Fibroblast of lung (primary cell): ENCODE results near the gene IL4I1. TPM values are rescaled to one million over a fixed set of nuclear protein-coding genes. Genes with fewer than 3 reads are reported as not detected.

ENCODE experiments used
- DNase-seq, 2 donors: peaks; one replicate each; pipeline versions ENCODE4 v3.0.0 to v3.0.0-alpha.2; 2010; ENCODE audit warnings: low read depth in 2 of 2
- H2AFZ ChIP-seq: 2 replicates; pipeline ENCODE4 v1.5.1; 2012; ENCODE audit warnings: low read length, control low read depth, inconsistent platforms
- H3K27ac ChIP-seq: 2 replicates; pipeline ENCODE4 v1.5.1; 2011; ENCODE audit warnings: low read length, control low read depth; ENCODE audit not compliant: insufficient read depth
- H3K27me3 ChIP-seq: 2 replicates; pipeline ENCODE4 v1.5.1; 2011; ENCODE audit warnings: mild to moderate bottlenecking, low read length; ENCODE audit not compliant: control insufficient read depth, insufficient read depth
- H3K36me3 ChIP-seq: 2 replicates; pipeline ENCODE4 v1.5.1; 2011; ENCODE audit warnings: low read length; ENCODE audit not compliant: control insufficient read depth, insufficient read depth
- H3K4me1 ChIP-seq: 2 replicates; pipeline ENCODE4 v1.5.1; 2011; ENCODE audit warnings: low read length; ENCODE audit not compliant: control insufficient read depth, insufficient read depth; ENCODE audit errors: extremely low read depth
- H3K4me2 ChIP-seq: 2 replicates; pipeline ENCODE4 v1.5.1; 2011; ENCODE audit warnings: low read length, control low read depth; ENCODE audit not compliant: insufficient read depth; ENCODE audit errors: extremely low read depth
- H3K4me3 ChIP-seq, 4 experiments: fragments of 200-600 bp in 1 of 4; sonication (generic) in 1 of 4; replicated peaks in 1 of 4; 2 replicates each; pipeline ENCODE4 v1.5.1; 2011 to 2016; ENCODE audit warnings: low read length in 4 of 4, low read depth in 3 of 4, mild to moderate bottlenecking in 3 of 4, control low read depth in 2 of 4, inconsistent platforms in 1 of 4, mixed read lengths in 1 of 4; ENCODE audit not compliant: insufficient read depth in 1 of 4; ENCODE audit errors: control extremely low read depth in 1 of 4
- H3K79me2 ChIP-seq: 2 replicates; pipeline ENCODE4 v1.5.1; 2012; ENCODE audit warnings: mild to moderate bottlenecking, low read length, inconsistent platforms; ENCODE audit not compliant: control insufficient read depth, insufficient read depth
- H3K9ac ChIP-seq: 2 replicates; pipeline ENCODE4 v1.5.1; 2011; ENCODE audit warnings: mild to moderate bottlenecking, low read length, control low read depth; ENCODE audit not compliant: insufficient read depth
- H3K9me3 ChIP-seq: 2 replicates; pipeline ENCODE4 v1.5.1; 2012; ENCODE audit warnings: low read depth, low read length; ENCODE audit not compliant: control insufficient read depth, insufficient read depth
- H4K20me1 ChIP-seq: 2 replicates; pipeline ENCODE4 v1.5.1; 2011; ENCODE audit warnings: low read length; ENCODE audit not compliant: control insufficient read depth, insufficient read depth; ENCODE audit errors: extremely low read depth
- EZH2 ChIP-seq: IDR thresholded peaks from 2 replicates; pipeline ENCODE4 v1.5.1; 2012; ENCODE audit warnings: low read length, control low read depth, mild to moderate bottlenecking; ENCODE audit errors: missing control alignments
- polyA plus RNA-seq, 2 donors: library from polyadenylated mRNA; depleted of rRNA in 1 of 2; stranded (reverse) in 1 of 2; unstranded in 1 of 2; fragments of >200 nt; gene quantifications; 2 replicates each; pipeline ENCODE4 v1.2.1, GENCODE V29; 2011 to 2012; ENCODE audit warnings: missing spikeins in 1 of 2
- total RNA-seq: library from RNA; depleted of rRNA; stranded (reverse); fragments of >200 nt; gene quantifications from 2 replicates; pipeline ENCODE4 v1.2.1, GENCODE V29; 2014
- TF ChIP-seq, protein P1 (sequence below), 2 donors: IDR thresholded peaks in 1 of 2; conservative IDR thresholded peaks in 1 of 2; 1 replicate in 1 of 2; 2 replicates in 1 of 2; pipeline ENCODE4 v1.5.1; 2011 to 2012; ENCODE audit warnings: low read length in 2 of 2, control low read depth in 1 of 2, inconsistent platforms in 1 of 2, low read depth in 1 of 2, mild to moderate bottlenecking in 1 of 2

Gene IL4I1
- total and polyA plus RNA-seq, 2 donors (not counting 1 experiment from before 2014, with no cell fraction given) = 0.09 to 1.2 TPM

DNA sequence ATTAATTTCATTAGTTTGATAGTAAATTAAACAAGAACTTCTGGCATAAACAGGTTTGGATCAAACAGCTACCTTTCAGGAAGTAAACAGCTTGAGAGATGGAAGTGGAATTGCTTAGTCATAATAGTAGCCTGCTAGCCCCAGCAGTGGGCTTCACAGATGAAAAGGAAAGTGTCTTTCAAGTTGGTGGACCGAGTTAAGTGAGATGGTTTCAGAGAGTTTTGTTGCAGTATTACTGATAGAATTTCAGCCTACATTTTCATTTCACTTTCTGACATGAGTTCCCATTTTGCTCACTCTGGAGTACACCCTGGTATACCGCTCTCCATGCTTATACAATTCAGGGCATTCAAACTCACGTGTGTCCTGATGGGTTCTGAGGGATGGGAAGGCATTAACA is 47.7 kb downstream of the IL4I1 start:
- Histone ChIP-seq H2AFZ (no peak overlapping the region), H3K27me3 (no peaks in the 10 kb centered on the region), H3K79me2 (peaks cover 17% of the 10 kb centered on the region), H3K4me1 (peaks cover 10% of the 10 kb centered on the region), H3K27ac (no peak overlapping the region), H3K4me3 (no peak overlapping the region), H3K4me2 (no peak overlapping the region), H4K20me1 (peaks cover 2% of the 10 kb centered on the region), H3K9ac (no peak overlapping the region), H3K36me3 (no peaks in the 10 kb centered on the region), H3K9me3 (no peaks in the 10 kb centered on the region)
- no peak for TF ChIP-seq EZH2
- TF ChIP-seq, protein P1, sequence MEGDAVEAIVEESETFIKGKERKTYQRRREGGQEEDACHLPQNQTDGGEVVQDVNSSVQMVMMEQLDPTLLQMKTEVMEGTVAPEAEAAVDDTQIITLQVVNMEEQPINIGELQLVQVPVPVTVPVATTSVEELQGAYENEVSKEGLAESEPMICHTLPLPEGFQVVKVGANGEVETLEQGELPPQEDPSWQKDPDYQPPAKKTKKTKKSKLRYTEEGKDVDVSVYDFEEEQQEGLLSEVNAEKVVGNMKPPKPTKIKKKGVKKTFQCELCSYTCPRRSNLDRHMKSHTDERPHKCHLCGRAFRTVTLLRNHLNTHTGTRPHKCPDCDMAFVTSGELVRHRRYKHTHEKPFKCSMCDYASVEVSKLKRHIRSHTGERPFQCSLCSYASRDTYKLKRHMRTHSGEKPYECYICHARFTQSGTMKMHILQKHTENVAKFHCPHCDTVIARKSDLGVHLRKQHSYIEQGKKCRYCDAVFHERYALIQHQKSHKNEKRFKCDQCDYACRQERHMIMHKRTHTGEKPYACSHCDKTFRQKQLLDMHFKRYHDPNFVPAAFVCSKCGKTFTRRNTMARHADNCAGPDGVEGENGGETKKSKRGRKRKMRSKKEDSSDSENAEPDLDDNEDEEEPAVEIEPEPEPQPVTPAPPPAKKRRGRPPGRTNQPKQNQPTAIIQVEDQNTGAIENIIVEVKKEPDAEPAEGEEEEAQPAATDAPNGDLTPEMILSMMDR (conservative IDR thresholded peaks at IDR 0.05 in 1 of 2, IDR thresholded peaks at IDR 0.05 in 1 of 2; ENCODE audit: low read depth in 1 of 2, low read length in 2 of 2) = no peak
- no peak for DNase-seq

DNA sequence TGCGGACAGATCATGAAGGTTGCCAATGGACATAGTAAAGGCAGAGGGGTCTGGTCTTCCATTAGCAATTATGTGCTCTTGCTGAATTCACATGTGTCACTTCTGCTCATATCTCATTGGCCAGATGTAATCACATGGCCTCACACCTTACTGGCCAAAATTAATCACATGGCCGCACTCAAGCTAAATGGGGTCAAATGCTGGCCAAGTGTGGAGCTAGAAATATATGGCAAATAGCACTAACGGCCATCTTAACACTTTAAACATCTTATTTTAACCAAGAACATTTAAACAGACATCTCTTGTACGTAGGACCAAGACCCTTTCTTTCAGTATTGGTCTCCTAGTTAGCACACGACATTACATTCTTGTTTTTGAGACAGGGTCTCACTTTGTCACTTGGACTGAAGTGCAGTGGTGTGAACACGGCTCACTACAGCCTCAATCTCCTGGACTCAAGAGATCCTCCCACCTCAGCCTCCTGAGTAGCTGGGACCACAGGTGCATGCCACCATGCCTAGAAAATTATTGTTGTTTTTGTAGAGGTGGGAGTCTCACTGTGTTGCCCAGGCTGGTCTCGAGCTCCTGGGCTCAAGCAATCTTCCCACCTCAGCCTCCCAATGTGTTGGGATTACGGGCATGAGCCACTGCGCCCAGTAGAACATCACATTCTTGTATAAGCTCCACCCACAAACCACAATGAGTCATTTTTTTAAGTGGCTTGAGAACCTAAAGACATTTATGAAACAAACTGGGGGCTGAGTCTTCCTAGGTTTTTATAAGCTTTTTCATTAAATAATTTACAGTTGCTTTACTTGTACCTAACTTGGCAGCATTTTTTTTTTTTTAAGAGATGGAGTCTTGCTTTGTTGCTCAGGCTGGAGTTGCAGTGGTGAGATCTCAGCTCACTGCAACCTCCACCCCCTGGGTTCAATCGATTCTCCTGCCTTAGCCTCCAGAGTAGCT is 48.7 kb downstream of the IL4I1 start:
- TF ChIP-seq, protein P1 (conservative IDR thresholded peaks at IDR 0.05 in 1 of 2, IDR thresholded peaks at IDR 0.05 in 1 of 2; ENCODE audit: low read depth in 1 of 2, low read length in 2 of 2) = no peak
- TF ChIP-seq EZH2 = no peak
- H3K27ac ChIP-seq = no peak overlapping the region
- no peak overlapping the region for H2AFZ ChIP-seq
- no peak overlapping the region for H3K4me3 ChIP-seq
- H3K4me1 ChIP-seq = peaks cover 10% of the 10 kb centered on the region
- peak overlapping the region; percentile 11 for H3K4me2 ChIP-seq
- H3K9ac ChIP-seq = no peak overlapping the region
- peaks cover 2% of the 10 kb centered on the region for H4K20me1 ChIP-seq
- no peaks in the 10 kb centered on the region for H3K36me3 ChIP-seq
- no peaks in the 10 kb centered on the region for H3K9me3 ChIP-seq
- H3K79me2 ChIP-seq = peaks cover 13% of the 10 kb centered on the region
- peak; percentile 90 to 93 for DNase-seq
- no peaks in the 10 kb centered on the region for H3K27me3 ChIP-seq

DNA sequence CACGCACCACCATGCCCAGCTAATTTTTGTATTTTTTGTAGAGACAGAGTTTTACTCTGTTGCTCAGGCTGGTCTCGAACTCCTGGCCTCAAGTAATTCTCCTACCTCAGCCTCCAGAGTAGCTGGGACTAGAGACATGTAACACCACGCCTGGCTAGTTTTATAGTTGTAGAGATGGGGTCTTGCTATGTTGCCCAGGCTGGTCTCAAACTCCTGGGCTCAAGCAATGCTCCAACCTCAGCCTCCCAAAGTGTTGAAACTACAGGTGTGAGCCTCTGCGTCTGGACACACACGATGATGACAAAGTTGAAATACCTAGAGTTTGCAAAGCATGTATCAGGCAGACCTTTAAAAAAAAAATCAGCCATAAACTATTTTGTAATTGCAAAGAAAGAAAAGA is 50.3 kb downstream of the IL4I1 start:
- no peaks in the 10 kb centered on the region for H3K36me3 ChIP-seq
- H3K27ac ChIP-seq = no peak overlapping the region
- H3K4me1 ChIP-seq = peaks cover 4% of the 10 kb centered on the region
- H3K4me2 ChIP-seq = no peak overlapping the region
- no peak for DNase-seq
- no peak overlapping the region for H2AFZ ChIP-seq
- TF ChIP-seq EZH2 = no peak
- TF ChIP-seq, protein P1 (conservative IDR thresholded peaks at IDR 0.05 in 1 of 2, IDR thresholded peaks at IDR 0.05 in 1 of 2; ENCODE audit: low read depth in 1 of 2, low read length in 2 of 2) = no peak
- no peak overlapping the region for H3K9ac ChIP-seq
- no peaks in the 10 kb centered on the region for H3K9me3 ChIP-seq
- no peaks in the 10 kb centered on the region for H3K79me2 ChIP-seq
- H4K20me1 ChIP-seq = no peaks in the 10 kb centered on the region
- no peak overlapping the region for H3K4me3 ChIP-seq
- H3K27me3 ChIP-seq = no peaks in the 10 kb centered on the region
